ENCODE data around the gene DZIP3.

DZIP3 gene

GRCh38 chr3:108698461-108698860 is 108.9 kb downstream of the DZIP3 start:
- no peak for DNase-seq

GRCh38 chr3:108705045-108705444 is 115.5 kb downstream of the DZIP3 start:
- no peak for DNase-seq

GRCh38 chr3:108713009-108713516 is 123.5 kb downstream of the DZIP3 start:
- DNase-seq = no peak

GRCh38 chr3:108713816-108714215 is 124.3 kb downstream of the DZIP3 start:
- no peak for DNase-seq

GRCh38 chr3:108718454-108718853 is 128.9 kb downstream of the DZIP3 start:
- no peak for DNase-seq

GRCh38 chr3:108719178-108719806 is 129.8 kb downstream of the DZIP3 start:
- no peak for DNase-seq

- no peak for DNase-seq
These were observed 133.2 kb downstream of the DZIP3 start for GRCh38 chr3:108722724-108723123.

- DNase-seq = no peak
These were observed 134.6 kb downstream of the DZIP3 start for GRCh38 chr3:108724101-108724500.

- DNase-seq = no peak
These were observed 138.6 kb downstream of the DZIP3 start for GRCh38 chr3:108728105-108728504.

- DNase-seq = no peak
These were observed 139.4 kb downstream of the DZIP3 start for GRCh38 chr3:108728934-108729333.

GRCh38 chr3:108736821-108737220 is 147.3 kb downstream of the DZIP3 start:
- no peak for DNase-seq

- no peak for DNase-seq
These were observed 153.4 kb downstream of the DZIP3 start for GRCh38 chr3:108742929-108743328.

Data from activated CD4-positive, alpha-beta T cell treated with anti-CD3 and anti-CD28 coated beads, Interleukin-10, Interleukin-2, amounts not matched to agents 100 ng/mL and 50 ng/mL, durations not matched to agents 16 hours and 8 hours (primary cell).